Breast epithelium (tissue), 4 donors: ENCODE results near the gene SEC14L1. TPM values are rescaled to one million over a fixed set of nuclear protein-coding genes. Genes with fewer than 3 reads are reported as not detected.
A peak's percentile ranks its signal among the peaks of the same experiment; 100 is the strongest.

Experiments
- DNase-seq, 2 donors: peaks; one replicate each; pipeline ENCODE4 v3.0.0-alpha.2; 2019; ENCODE audit warnings: low spot score in 2 of 2
- H3K27ac ChIP-seq, 2 donors: fragments of 200-600 bp; sonication (generic) in 1 of 2; one replicate each; pipeline ENCODE4 v1.5.1; 2016 to 2019; ENCODE audit warnings: mild to moderate bottlenecking in 1 of 2
- H3K27me3 ChIP-seq, 2 donors: fragments of 200-600 bp; sonication (generic) in 1 of 2; one replicate each; pipeline versions ENCODE4 v1.5.1 to v1.6.0; 2017 to 2019; ENCODE audit warnings: control low read depth in 1 of 2, mild to moderate bottlenecking in 1 of 2
- H3K36me3 ChIP-seq: fragments of 200-600 bp; one replicate; pipeline ENCODE4 v1.5.1; 2019
- H3K4me1 ChIP-seq, 2 donors: fragments of 200-600 bp; sonication (generic); one replicate each; pipeline ENCODE4 v1.5.1; 2016 to 2019; ENCODE audit warnings: control low read depth in 1 of 2
- H3K4me3 ChIP-seq, 3 donors: fragments of 200-600 bp; sonication (generic); 1 replicate in 2 of 3; 2 replicates in 1 of 3; pipeline ENCODE4 v1.5.1; 2016 to 2019; ENCODE audit warnings: mild to moderate bottlenecking in 3 of 3, moderate library complexity in 2 of 3
- H3K9me3 ChIP-seq, 2 donors: fragments of 200-600 bp; sonication (generic) in 1 of 2; one replicate each; pipeline ENCODE4 v1.5.1; 2016 to 2019; ENCODE audit warnings: control low read depth in 1 of 2
- CTCF ChIP-seq, 3 donors: fragments of 450-650 bp; IDR thresholded peaks; one replicate each; pipeline ENCODE4 v1.5.1; 2016 to 2017; ENCODE audit warnings: antibody characterized with exemption in 3 of 3, mild to moderate bottlenecking in 3 of 3, moderate library complexity in 3 of 3
- POLR2A ChIP-seq: fragments of 450-650 bp; IDR thresholded peaks from one replicate; pipeline ENCODE4 v1.6.1; 2016; ENCODE audit warnings: antibody characterized with exemption, mild to moderate bottlenecking, moderate library complexity
- POLR2AphosphoS5 ChIP-seq, 3 donors: sonication (generic); formaldehyde crosslinking; IDR thresholded peaks; one replicate each; pipeline ENCODE4 v1.6.1; 2017; ENCODE audit warnings: antibody characterized with exemption in 3 of 3
- intact Hi-C: fragments of 100-400 bp; cut with DNase I; formaldehyde crosslinking; loops from one replicate; pipeline ENCODE4 v1.15.1; 2023; ENCODE audit warnings: low total_unique reads
- total RNA-seq, 3 donors: library from RNA; depleted of rRNA; stranded (reverse); fragments of >200 nt; gene quantifications; one replicate each; pipeline ENCODE4 v1.1.0, GENCODE V29; 2016

SEC14L1 gene
- total RNA-seq = 100 to 1,000 TPM in 1 of 3 donors, 10 to 100 TPM in 2; 52.2 to 106 (median 59.6) TPM

- Histone ChIP-seq H3K27me3 (no peaks in the 10 kb centered on the region), H3K9me3 (no peaks in the 10 kb centered on the region), H3K4me3 (peak within 1 kb of the TSS; percentile 83 to 91 (median 91)), H3K27ac (peak within 1 kb of the TSS; percentile 97), H3K36me3 (no peaks in the 10 kb centered on the region), H3K4me1 (peaks cover 0 to 3% of the 10 kb centered on the region in 2 donors)
- TF ChIP-seq CTCF (IDR thresholded peaks at IDR 0.05) = no peak
- peak in 1 of 3 donors; percentile 13 for TF ChIP-seq POLR2AphosphoS5 (IDR thresholded peaks at IDR 0.05)
- no peak for TF ChIP-seq POLR2A
- intact Hi-C loops = no loop called here
- peak in 1 of 2 donors; percentile 51 for DNase-seq
Measured at GRCh38 chr17:77140878-77141767, at the start of gene SEC14L1. TSS of gene SEC14L1 (plus strand) at chr17:77140969. CDS start at chr17:77143597, 2,628 bp downstream.

- Histone ChIP-seq H3K4me3 (no peak overlapping the region), H3K4me1 (peaks cover 0 to 3% of the 10 kb centered on the region in 2 donors), H3K36me3 (peaks cover 7% of the 10 kb centered on the region), H3K9me3 (no peaks in the 10 kb centered on the region), H3K27me3 (no peaks in the 10 kb centered on the region), H3K27ac (peak overlapping the region in 1 of 2 donors; percentile 5)
- no peak for TF ChIP-seq POLR2A
- intact Hi-C loops = loop anchor here (5.0 kb wide), 1 partner anchor 1135 kb away; no protein-coding TSS in a partner anchor
- no peak for DNase-seq
Measured at GRCh38 chr17:77092025-77092424, 48.7 kb upstream of the SEC14L1 start.

- Histone ChIP-seq H3K27ac (no peak overlapping the region), H3K4me1 (peaks cover 0 to 11% of the 10 kb centered on the region in 2 donors), H3K4me3 (no peak overlapping the region), H3K36me3 (peaks cover 7% of the 10 kb centered on the region), H3K27me3 (no peaks in the 10 kb centered on the region), H3K9me3 (no peaks in the 10 kb centered on the region)
- TF ChIP-seq POLR2A (no peak), CTCF (IDR thresholded peaks at IDR 0.05) (no peak), POLR2AphosphoS5 (IDR thresholded peaks at IDR 0.05) (no peak)
- no peak for DNase-seq
- intact Hi-C loops = no loop called here
Measured at GRCh38 chr17:77095461-77095860, 45.3 kb upstream of the SEC14L1 start.

- intact Hi-C loops = no loop called here
- Histone ChIP-seq H3K27me3 (no peaks in the 10 kb centered on the region), H3K4me3 (no peak overlapping the region), H3K4me1 (peaks cover 0 to 11% of the 10 kb centered on the region in 2 donors), H3K9me3 (no peaks in the 10 kb centered on the region), H3K36me3 (peaks cover 7% of the 10 kb centered on the region), H3K27ac (peak overlapping the region; percentile 52 to 65)
- peak in 1 of 3 donors; percentile 32 for TF ChIP-seq POLR2AphosphoS5 (IDR thresholded peaks at IDR 0.05)
- TF ChIP-seq CTCF (IDR thresholded peaks at IDR 0.05) = peak; percentile 77 to 91 (median 86)
- TF ChIP-seq POLR2A = no peak
- DNase-seq = no peak
Measured at GRCh38 chr17:77096570-77097214, 44.1 kb upstream of the SEC14L1 start.

- no peak for DNase-seq
- Histone ChIP-seq H3K27me3 (no peaks in the 10 kb centered on the region), H3K36me3 (peaks cover 7% of the 10 kb centered on the region), H3K4me3 (no peak overlapping the region), H3K4me1 (peaks cover 0 to 11% of the 10 kb centered on the region in 2 donors), H3K9me3 (no peaks in the 10 kb centered on the region), H3K27ac (peak overlapping the region; percentile 50 to 65)
- TF ChIP-seq POLR2AphosphoS5 (IDR thresholded peaks at IDR 0.05) = no peak
- no peak for TF ChIP-seq POLR2A
- no peak for TF ChIP-seq CTCF (IDR thresholded peaks at IDR 0.05)
- intact Hi-C loops = no loop called here
Measured at GRCh38 chr17:77097631-77098180, 43.1 kb upstream of the SEC14L1 start.
